ENCODE results near the gene PFDN6. TPM values are rescaled to one million over a fixed set of nuclear protein-coding genes. Genes with fewer than 3 reads are reported as not detected.

The PFDN6 gene
- total and polyA plus RNA-seq, 10 of the 15 experiments (the other 5 are each of a cell fraction or from before 2014, with no cell fraction given), result 3.1 to 168 (median 82.6) TPM

- TF ChIP-seq RELB (IDR thresholded peaks at IDR 0.05; ENCODE audit: low read depth) (no peak), SPI1 (IDR thresholded peaks at IDR 0.05; ENCODE audit: borderline replicate concordance, insufficient read depth, low read depth, low read length) (peak; percentile 62; the same call in 1 of the 2 replicates), POLR2AphosphoS5 (IDR thresholded peaks at IDR 0.05; ENCODE audit: low read length) (peak; percentile 23; the same call in 1 of the 2 replicates)
These were observed 11.6 kb upstream of the PFDN6 start (continued) for GRCh38 chr6:33277663-33278391.

DNA sequence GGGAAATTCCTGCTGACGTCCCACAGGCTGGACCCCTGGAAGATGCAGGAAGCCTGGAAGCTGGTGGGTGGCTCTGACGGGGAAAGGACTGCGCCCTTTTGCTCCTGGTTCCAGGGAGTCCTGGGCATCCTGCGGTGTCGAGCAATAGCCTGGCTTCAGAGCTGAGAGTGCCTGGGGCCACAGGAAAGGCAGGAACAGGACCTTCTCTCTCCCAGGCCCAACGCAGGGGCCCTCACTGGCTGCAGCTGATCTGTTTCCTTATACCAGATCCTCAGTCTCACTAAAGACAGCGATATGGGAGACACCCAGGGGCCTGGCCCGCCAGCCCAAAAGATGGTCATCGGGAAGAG lies 11.0 kb upstream of the PFDN6 start:
- Histone ChIP-seq H3K27me3 (replicated peaks in 1 of 2; ENCODE audit: control insufficient read depth in 2 of 2, insufficient read depth in 2 of 2, low read length in 1 of 2) (no peaks in the 10 kb centered on the region), H3K36me3 (ENCODE audit: control insufficient read depth in 2 of 2, insufficient read depth in 2 of 2, low read length in 1 of 2) (peaks cover 23 to 26% of the 10 kb centered on the region in 2 experiments), H3K9me3 (replicated peaks; ENCODE audit: control insufficient read depth, insufficient read depth, low read length) (no peaks in the 10 kb centered on the region), H3K4me2 (ENCODE audit: control insufficient read depth, insufficient read depth) (peak overlapping the region; percentile 83), H3K27ac (ENCODE audit: control insufficient read depth, insufficient read depth) (peak overlapping the region; percentile 86; the same call in 1 of the 2 replicates), H4K20me1 (ENCODE audit: control insufficient read depth, insufficient read depth) (peaks cover 6% of the 10 kb centered on the region), H3K9ac (ENCODE audit: control insufficient read depth, insufficient read depth, low read length) (peak overlapping the region; percentile 88; the same call in 1 of the 2 replicates), H3K79me2 (ENCODE audit: control insufficient read depth, insufficient read depth, low read length) (peaks cover 40% of the 10 kb centered on the region), H3K4me3 (peak overlapping the region; percentile 87; the same call in 1 of the 2 replicates), H2AFZ (ENCODE audit: control insufficient read depth, low read depth, low read length) (no peak overlapping the region), H3K4me1 (ENCODE audit: control insufficient read depth, insufficient read depth, low read length) (peaks cover 22% of the 10 kb centered on the region)
- ATAC-seq (no peak), FAIRE-seq (no peak), DNase-seq (ENCODE audit: low read depth, low spot score) (no peak)
- intact Hi-C loops (cut with micrococcal nuclease; ENCODE audit: unreplicated experiment) (loop anchor here (5.0 kb wide), 1 partner anchor 114 kb away; the partner anchor contains the start of gene KIFC1), in situ Hi-C loops (cut with MboI) (no loop called here)
- TF ChIP-seq RELB (IDR thresholded peaks at IDR 0.05; ENCODE audit: low read depth) (no peak), EED (IDR thresholded peaks at IDR 0.05; ENCODE audit: low read depth) (no peak), PAX5 (IDR thresholded peaks at IDR 0.05; ENCODE audit: borderline replicate concordance, low read depth, low read length) (no peak), ZNF274 (IDR thresholded peaks at IDR 0.05; ENCODE audit: insufficient read depth, insufficient read length) (no peak), MEF2B (IDR thresholded peaks at IDR 0.05; ENCODE audit: partially characterized antibody, poor library complexity, severe bottlenecking) (no peak), RELA (IDR thresholded peaks at IDR 0.05; ENCODE audit: borderline replicate concordance, partially characterized antibody) (no peak)
- BruUV-seq (replicated peaks), result no TSS peak
- 69% methylated on average over 9 of the region's 9 CpGs for WGBS (ENCODE audit: insufficient coverage, insufficient replicate concordance, low lambda C conversion rate, missing lambda C conversion rate)
- ChIA-PET RAD21 (ENCODE audit: unreplicated experiment) (interaction anchor here (1.9 to 2.4 kb wide), 4 partner anchors 21 to 147 kb away, joined by 7 to 14 read pairs (median 10); partner anchors contain the start of gene RGL2), SMC1A (ENCODE audit: uncharacterized antibody, unreplicated experiment) (interaction anchor here (0.9 to 3.6 kb wide), 6 partner anchors 10 to 153 kb away, joined by 3 to 25 read pairs (median 6); partner anchors contain the start of genes PFDN6, RGL2 and WDR46), POLR2A (interaction anchor here (1.1 to 3.9 kb wide), 7 partner anchors 9 to 67 kb away, joined by 3 to 38 read pairs (median 7); partner anchors contain the start of genes PFDN6, RGL2 and WDR46), CTCF (interaction anchor here (0.5 to 3.9 kb wide), 6 partner anchors 10 to 287 kb away, joined by 3 to 30 read pairs (median 14); partner anchors contain the start of genes PFDN6, RGL2 and WDR46)
